GM12878 (cell line): ENCODE measurements around the gene RASSF4. TPM values are rescaled to one million over a fixed set of nuclear protein-coding genes. Genes with fewer than 3 reads are reported as not detected.

ENCODE experiments used
- ATAC-seq: fragments of 200-7000 bp; cut with Tn5 transposase; 3 replicates; pipeline ENCODE4 v1.9.1; 2020; ENCODE audit warnings: mild to moderate bottlenecking, moderate library complexity
- BruUV-seq: library from RNA; stranded (reverse); fragments of 400-500 nt; replicated peaks from 2 replicates; lab custom pipeline; 2021; lab: Mats Ljungman, UMichigan
- CTCF ChIA-PET: fragments of 300-600 bp; sonication (Branson Sonifier 250); formaldehyde crosslinking; extraction: SDS; loops from one replicate; lab custom pipeline; 2021; ENCODE audit warnings: inconsistent platforms; lab: Yijun Ruan, JAX
- POLR2A ChIA-PET: fragments of 350-600 bp; formaldehyde crosslinking; extraction: SDS; loops from one replicate; lab custom pipeline; 2021; ENCODE audit warnings: inconsistent platforms; lab: Charles Lee
- RAD21 ChIA-PET: fragments of 300-600 bp; sonication (Branson Sonifier 250); formaldehyde crosslinking; loops from one replicate; lab custom pipeline; 2023; ENCODE audit warnings: antibody characterized with exemption; ENCODE audit not compliant: unreplicated experiment; lab: Charles Lee
- SMC1A ChIA-PET: fragments of 300-600 bp; sonication (Branson Sonifier 250); formaldehyde crosslinking; loops from one replicate; lab custom pipeline; 2023; ENCODE audit not compliant: unreplicated experiment, uncharacterized antibody; lab: Charles Lee
- DNase-seq: peaks from one replicate; pipeline ENCODE4 v3.0.0-alpha.2; 2011; ENCODE audit warnings: low read depth, low spot score
- FAIRE-seq: peaks from 3 replicates; lab custom pipeline; 2011; peaks lifted over from hg19 to GRCh38; lab: Jason Lieb, UNC
- H2AFZ ChIP-seq: 2 replicates; pipeline ENCODE4 v1.6.0; 2011; ENCODE audit warnings: low read depth, low read length, control low read depth; ENCODE audit not compliant: control insufficient read depth
- H3K27ac ChIP-seq: 2 replicates; pipeline ENCODE4 v1.5.1; 2011; ENCODE audit warnings: control low read depth; ENCODE audit not compliant: control insufficient read depth, insufficient read depth
- H3K27me3 ChIP-seq, 2 experiments: replicated peaks in 1 of 2; 2 replicates each; pipeline versions ENCODE4 v1.6.0 to v1.6.1; 2011; ENCODE audit warnings: low read length in 1 of 2; ENCODE audit not compliant: control insufficient read depth in 2 of 2, insufficient read depth in 2 of 2
- H3K36me3 ChIP-seq, 2 experiments: 2 replicates each; pipeline ENCODE4 v1.5.1; 2011; ENCODE audit warnings: low read length in 1 of 2; ENCODE audit not compliant: control insufficient read depth in 2 of 2, insufficient read depth in 2 of 2
- H3K4me1 ChIP-seq: 2 replicates; pipeline ENCODE4 v1.6.1; 2011; ENCODE audit warnings: mild to moderate bottlenecking, low read length, moderate library complexity, mixed read lengths; ENCODE audit not compliant: control insufficient read depth, insufficient read depth
- H3K4me2 ChIP-seq: 2 replicates; pipeline ENCODE4 v1.6.0; 2011; ENCODE audit warnings: control low read depth; ENCODE audit not compliant: control insufficient read depth, insufficient read depth
- H3K4me3 ChIP-seq: fragments of 200-600 bp; sonication (generic); 2 replicates; pipeline ENCODE4 v1.5.1; 2016
- H3K79me2 ChIP-seq: 2 replicates; pipeline ENCODE4 v1.6.0; 2011; ENCODE audit warnings: low read length; ENCODE audit not compliant: control insufficient read depth, insufficient read depth
- H3K9ac ChIP-seq: 2 replicates; pipeline ENCODE4 v1.8.0; 2011; ENCODE audit warnings: low read length, control low read depth, mixed read lengths; ENCODE audit not compliant: control insufficient read depth, insufficient read depth
- H3K9me3 ChIP-seq: replicated peaks from 3 replicates; pipeline ENCODE4 v1.5.1; 2011; ENCODE audit warnings: mild to moderate bottlenecking, low read length; ENCODE audit not compliant: control insufficient read depth, insufficient read depth
- H4K20me1 ChIP-seq: 2 replicates; pipeline ENCODE4 v1.6.0; 2011; ENCODE audit not compliant: control insufficient read depth, insufficient read depth
- CBFB ChIP-seq: IDR thresholded peaks from 2 replicates; pipeline ENCODE4 v1.6.1; 2016; ENCODE audit warnings: antibody characterized with exemption, low read depth
- FOXK2 ChIP-seq: fragments of 450-650 bp; IDR thresholded peaks from 2 replicates; pipeline ENCODE4 v1.6.1; 2017; ENCODE audit warnings: mild to moderate bottlenecking, moderate library complexity
- HDGF ChIP-seq: fragments of 450-650 bp; IDR thresholded peaks from 2 replicates; pipeline ENCODE4 v1.6.1; 2016; ENCODE audit warnings: antibody characterized with exemption
- IRF4 ChIP-seq: IDR thresholded peaks from 2 replicates; pipeline ENCODE4 v1.6.1; 2011; ENCODE audit warnings: low read depth, low read length
- LARP7 ChIP-seq: fragments of 450-650 bp; IDR thresholded peaks from 2 replicates; pipeline ENCODE4 v1.6.1; 2017; ENCODE audit warnings: mild to moderate bottlenecking
- MYB ChIP-seq: fragments of 150-350 bp; IDR thresholded peaks from 2 replicates; pipeline ENCODE4 v1.6.1; 2014; ENCODE audit warnings: mild to moderate bottlenecking, low read depth, low read length, borderline replicate concordance
- RB1 ChIP-seq: fragments of 450-650 bp; formaldehyde crosslinking; IDR thresholded peaks from 2 replicates; pipeline ENCODE4 v1.6.1; 2017; ENCODE audit warnings: mild to moderate bottlenecking, borderline replicate concordance
- RFX5 ChIP-seq: IDR thresholded peaks from 2 replicates; pipeline ENCODE4 v1.6.1; 2011; ENCODE audit warnings: low read depth, low read length, improper control_type of control experiment
- WRNIP1 ChIP-seq: IDR thresholded peaks from 2 replicates; pipeline ENCODE4 v1.6.1; 2011; ENCODE audit warnings: low read depth, low read length, improper control_type of control experiment, borderline replicate concordance
- ZNF622 ChIP-seq: fragments of 450-650 bp; IDR thresholded peaks from 2 replicates; pipeline ENCODE4 v1.6.1; 2017; ENCODE audit warnings: mild to moderate bottlenecking, inconsistent platforms
- WGBS: methylation state at CpG from one replicate; pipeline ENCODE4 v1.1.6; 2016; ENCODE audit warnings: low lambda C conversion rate; ENCODE audit not compliant: insufficient replicate concordance, insufficient coverage; ENCODE audit errors: missing lambda C conversion rate; 5-methylcytosine and 5-hydroxymethylcytosine counted together
- in situ Hi-C: fragments of 300-500 bp; cut with MboI; formaldehyde crosslinking; loops from 9 replicates; pipeline ENCODE4 v1.14.3; 2018; ENCODE audit warnings: mixed read lengths
- intact Hi-C: fragments of 100-400 bp; cut with micrococcal nuclease; formaldehyde crosslinking; loops from one replicate; pipeline ENCODE4 v1.14.2; 2022; ENCODE audit not compliant: unreplicated experiment
- polyA plus RNA-seq, 11 experiments: library from polyadenylated mRNA; depleted of rRNA in 4 of 11; unstranded in 6 of 11; stranded (reverse) in 5 of 11; fragments of >200 nt; fragmentation: Nextera tagmentation in 4 of 11; fragmentation: Illumina TruSeq in 1 of 11; extraction: Ambion mirVana in 4 of 11; extraction: Trizol in 1 of 11; gene quantifications; 1 replicate in 1 of 11; 2 replicates in 10 of 11; pipeline versions ENCODE4 v1.2.1 to v1.2.3, GENCODE V29; 2011 to 2016; ENCODE audit warnings: inconsistent platforms in 2 of 11, missing spikeins in 2 of 11, low read depth in 1 of 11
- total RNA-seq, 4 experiments: library from RNA; depleted of rRNA in 3 of 4; stranded (reverse); fragments of >200 nt in 3 of 4; fragmentation: Illumina TruSeq in 1 of 4; extraction: Trizol in 1 of 4; gene quantifications; 2 replicates each; pipeline versions ENCODE4 v1.2.1 to v1.2.3, GENCODE V29; 2013 to 2021

Gene RASSF4
- total and polyA plus RNA-seq, 10 of the 15 experiments (the other 5 are each of a cell fraction or from before 2014, with no cell fraction given), result 3.7 to 71.1 (median 16.8) TPM

- CTCF ChIA-PET, result interaction anchor here (0.9 to 10.1 kb wide), 7 partner anchors 9 to 41 kb away, joined by 3 to 181 read pairs (median 13); partner anchors contain the start of gene RASSF4
- POLR2A ChIA-PET, result interaction anchor here (1.2 to 2.1 kb wide), 8 partner anchors 9 to 44 kb away, joined by 3 to 17 read pairs (median 6); no protein-coding TSS in a partner anchor
- 69% methylated on average over 6 of the region's 6 CpGs for WGBS
- Histone ChIP-seq H3K27me3 (no peaks in the 10 kb centered on the region), H3K4me2 (peak overlapping the region; percentile 82; the same call in 1 of the 2 replicates), H3K27ac (peak overlapping the region; percentile 80), H3K9ac (no peak overlapping the region), H2AFZ (no peak overlapping the region), H3K9me3 (no peaks in the 10 kb centered on the region), H3K36me3 (peaks cover 0 to 8% of the 10 kb centered on the region in 2 experiments; a peak in 2 of 4 replicates), H3K4me1 (peaks cover 49% of the 10 kb centered on the region), H4K20me1 (no peaks in the 10 kb centered on the region), H3K4me3 (no peak overlapping the region), H3K79me2 (peaks cover 13% of the 10 kb centered on the region)
- intact Hi-C loops (no loop called here), in situ Hi-C loops (loop anchor here (25.0 kb wide), 1 partner anchor 1811 kb away; no protein-coding TSS in a partner anchor)
- RAD21 ChIA-PET, result interaction anchor here (0.8 to 2.7 kb wide), 6 partner anchors 10 to 48 kb away, joined by 4 to 54 read pairs (median 20); no protein-coding TSS in a partner anchor
- TF ChIP-seq LARP7 (no peak), ZNF622 (no peak), MYB (no peak), CBFB (no peak), RFX5 (no peak), FOXK2 (no peak), WRNIP1 (no peak), IRF4 (no peak), RB1 (no peak), HDGF (no peak)
- SMC1A ChIA-PET, result interaction anchor here (0.8 to 2.5 kb wide), 7 partner anchors 9 to 40 kb away, joined by 3 to 36 read pairs (median 17); no protein-coding TSS in a partner anchor
- DNase-seq, result no peak
- FAIRE-seq, result no peak
- no TSS peak for BruUV-seq
- ATAC-seq, result no peak
Measured at GRCh38 chr10:44972874-44973306, 13.3 kb downstream of the RASSF4 start.
